IMR-90 (cell line): ENCODE measurements around the gene BLOC1S4. TPM values are rescaled to one million over a fixed set of nuclear protein-coding genes. Genes with fewer than 3 reads are reported as not detected.
A peak's percentile ranks its signal among the peaks of the same experiment; 100 is the strongest.
"Not testable (repeated sequence)": the region's sequence is repeated elsewhere in the genome, so short reads cannot be mapped to it uniquely, and the experiment has no call there.

Experiments
- ATAC-seq: fragments of 200-7000 bp; cut with Tn5 transposase; 2 replicates; pipeline ENCODE4 v1.9.1; 2020; ENCODE audit warnings: low read depth, mild to moderate bottlenecking, moderate library complexity
- BruUV-seq: library from RNA; stranded (reverse); fragments of 400-500 nt; replicated peaks from 2 replicates; lab custom pipeline; 2021; lab: Mats Ljungman, UMichigan
- CTCF ChIA-PET: fragments of 300-600 bp; formaldehyde crosslinking; extraction: SDS; loops from one replicate; lab custom pipeline; 2021; ENCODE audit warnings: antibody characterized with exemption; lab: Yijun Ruan, JAX
- POLR2A ChIA-PET: fragments of 300-600 bp; sonication (Branson Sonifier 250); formaldehyde crosslinking; loops from one replicate; lab custom pipeline; 2022; ENCODE audit warnings: antibody characterized with exemption; ENCODE audit not compliant: unreplicated experiment; lab: Charles Lee
- DNase-seq: peaks from one replicate; pipeline ENCODE4 v3.0.0; 2013
- H2AFZ ChIP-seq: replicated peaks from 2 replicates; pipeline ENCODE3; 2013; ENCODE audit warnings: low read length, mild to moderate bottlenecking; ENCODE audit not compliant: poor library complexity
- H2AK5ac ChIP-seq: 2 replicates; pipeline ENCODE4 v1.6.1; 2013; ENCODE audit warnings: low read depth, low read length, inconsistent platforms
- H2AK9ac ChIP-seq: replicated peaks from 2 replicates; pipeline ENCODE3; 2013; ENCODE audit warnings: mild to moderate bottlenecking, low read depth, low read length, moderate library complexity; ENCODE audit not compliant: poor library complexity
- H2BK120ac ChIP-seq: 2 replicates; pipeline ENCODE4 v1.6.1; 2013; ENCODE audit warnings: low read depth, low read length, inconsistent platforms
- H2BK15ac ChIP-seq: 3 replicates; pipeline ENCODE4 v1.6.1; 2013; ENCODE audit warnings: low read depth, low read length, inconsistent platforms
- H2BK20ac ChIP-seq: 2 replicates; pipeline ENCODE4 v1.6.1; 2013; ENCODE audit warnings: low read depth, mild to moderate bottlenecking, inconsistent platforms, low read length, moderate library complexity
- H2BK5ac ChIP-seq: 2 replicates; pipeline ENCODE4 v1.6.1; 2013; ENCODE audit warnings: mild to moderate bottlenecking, low read depth, low read length, inconsistent platforms; ENCODE audit not compliant: poor library complexity, severe bottlenecking
- H3K14ac ChIP-seq: replicated peaks from 2 replicates; pipeline ENCODE4 v1.6.1; 2013; ENCODE audit warnings: low read depth, low read length, inconsistent platforms
- H3K18ac ChIP-seq: 2 replicates; pipeline ENCODE4 v1.6.1; 2013; ENCODE audit warnings: low read depth, low read length, control low read depth
- H3K23ac ChIP-seq: 2 replicates; pipeline ENCODE4 v1.6.1; 2013; ENCODE audit warnings: low read depth, low read length, inconsistent platforms
- H3K27ac ChIP-seq: 2 replicates; pipeline ENCODE4 v1.5.1; 2013; ENCODE audit warnings: mild to moderate bottlenecking, control low read depth, low read length; ENCODE audit not compliant: insufficient read depth
- H3K27me3 ChIP-seq: 2 replicates; pipeline ENCODE4 v1.6.1; 2013; ENCODE audit warnings: low read length; ENCODE audit not compliant: control insufficient read depth, insufficient read depth
- H3K36me3 ChIP-seq: 2 replicates; pipeline ENCODE4 v1.6.1; 2013; ENCODE audit warnings: low read length, mixed read lengths; ENCODE audit not compliant: control insufficient read depth, insufficient read depth
- H3K4ac ChIP-seq: 2 replicates; pipeline ENCODE4 v1.6.1; 2013; ENCODE audit warnings: low read depth, low read length, inconsistent platforms
- H3K4me1 ChIP-seq: 2 replicates; pipeline ENCODE4 v1.6.1; 2013; ENCODE audit warnings: low read length, mixed read lengths; ENCODE audit not compliant: control insufficient read depth, insufficient read depth
- H3K4me2 ChIP-seq: 2 replicates; pipeline ENCODE4 v1.6.1; 2013; ENCODE audit warnings: low read depth, mild to moderate bottlenecking, control low read depth, low read length, moderate library complexity
- H3K4me3 ChIP-seq: 2 replicates; pipeline ENCODE4 v1.5.1; 2013; ENCODE audit warnings: low read depth, mild to moderate bottlenecking, control low read depth, low read length, moderate library complexity; ENCODE audit not compliant: insufficient read depth
- H3K56ac ChIP-seq: 2 replicates; pipeline ENCODE4 v1.6.1; 2013; ENCODE audit warnings: low read length, inconsistent platforms; ENCODE audit not compliant: insufficient read depth; ENCODE audit errors: extremely low read depth
- H3K79me1 ChIP-seq, 2 experiments: 2 replicates each; pipeline ENCODE4 v1.6.1; 2013; ENCODE audit warnings: low read length in 2 of 2, inconsistent platforms in 1 of 2, low read depth in 1 of 2
- H3K9ac ChIP-seq: 2 replicates; pipeline ENCODE4 v1.6.1; 2013; ENCODE audit warnings: low read depth, low read length, control low read depth
- H3K9me1 ChIP-seq: 2 replicates; pipeline ENCODE4 v1.6.1; 2013; ENCODE audit warnings: low read length, inconsistent platforms; ENCODE audit not compliant: insufficient read depth
- H3K9me3 ChIP-seq: 2 replicates; pipeline ENCODE4 v1.6.1; 2013; ENCODE audit warnings: low read length; ENCODE audit not compliant: control insufficient read depth, insufficient read depth
- H4K20me1 ChIP-seq: 2 replicates; pipeline ENCODE4 v1.6.1; 2013; ENCODE audit warnings: low read length, inconsistent platforms; ENCODE audit not compliant: insufficient read depth
- H4K5ac ChIP-seq: 2 replicates; pipeline ENCODE4 v1.6.1; 2013; ENCODE audit warnings: mild to moderate bottlenecking, low read depth, low read length, control low read depth
- H4K8ac ChIP-seq, 2 experiments: 2 replicates each; pipeline ENCODE4 v1.6.1; 2013; ENCODE audit warnings: low read depth in 2 of 2, low read length in 2 of 2, control low read depth in 1 of 2, inconsistent platforms in 1 of 2
- H4K91ac ChIP-seq: 2 replicates; pipeline ENCODE4 v1.6.1; 2013; ENCODE audit warnings: low read depth, low read length, inconsistent platforms; ENCODE audit not compliant: insufficient read depth
- WGBS, 2 experiments: methylation state at CpG; one replicate each; pipeline versions ENCODE4 v1.1.5 to v1.1.7; 2013; ENCODE audit warnings: missing lambda C conversion rate in 2 of 2; ENCODE audit not compliant: insufficient read length in 1 of 2; ENCODE audit errors: extremely low coverage in 2 of 2; 5-methylcytosine and 5-hydroxymethylcytosine counted together
- dilution Hi-C: fragments of 300-500 bp; cut with HindIII; formaldehyde crosslinking; loops from one replicate; pipeline ENCODE4 v1.14.3; 2018; ENCODE audit warnings: low sequenced_read_pairs; ENCODE audit not compliant: unreplicated experiment
- in situ Hi-C: fragments of 300-500 bp; cut with MboI; formaldehyde crosslinking; loops from 3 replicates; pipeline ENCODE4 v1.14.3; 2019; ENCODE audit warnings: low sequenced_read_pairs, inconsistent platforms, mixed read lengths
- intact Hi-C: fragments of 100-400 bp; cut with micrococcal nuclease; formaldehyde crosslinking; loops from 2 replicates; pipeline ENCODE4 v1.10.0; 2022
- polyA plus RNA-seq, 3 experiments: library from polyadenylated mRNA; depleted of rRNA; stranded (reverse); fragments of >200 nt; gene quantifications; 2 replicates each; pipeline ENCODE4 v1.2.3, GENCODE V29; 2012; ENCODE audit warnings: low replicate concordance in 1 of 3
- total RNA-seq: library from RNA; depleted of rRNA; stranded (reverse); fragments of >200 nt; gene quantifications from 2 replicates; pipeline ENCODE4 v1.2.3, GENCODE V29; 2012

Gene BLOC1S4
- total and polyA plus RNA-seq, 2 of the 4 experiments (the other 2 are of a cell fraction) = 8.8 to 22.1 TPM

- H3K4me2 ChIP-seq, CTCF ChIA-PET, H3K27ac ChIP-seq, H3K56ac ChIP-seq, H4K91ac ChIP-seq, H2BK15ac ChIP-seq, H3K4me3 ChIP-seq, H2AK5ac ChIP-seq, ATAC-seq, H4K5ac ChIP-seq, H2BK5ac ChIP-seq, H2AK9ac ChIP-seq, H3K14ac ChIP-seq, H3K4ac ChIP-seq, H2BK20ac ChIP-seq, dilution Hi-C loops, in situ Hi-C loops, BruUV-seq, H3K27me3 ChIP-seq, H3K9me3 ChIP-seq, H3K18ac ChIP-seq, H3K9ac ChIP-seq, H3K23ac ChIP-seq, intact Hi-C loops, DNase-seq, H2BK120ac ChIP-seq, H3K36me3 ChIP-seq, H4K8ac ChIP-seq, H2AFZ ChIP-seq: not testable (repeated sequence)
- H4K20me1 ChIP-seq = peaks cover 22% of the 10 kb centered on the region
- H3K4me1 ChIP-seq = peaks cover 22% of the 10 kb centered on the region
- 90% methylated on average over 2 of the region's 34 CpGs; no CpG with 5 or more reads in 1 of the 2 experiments for whole genome bisulfite sequencing, 2 experiments
- peaks cover 26% of the 10 kb centered on the region for H3K9me1 ChIP-seq
- peaks cover 23 to 33% of the 10 kb centered on the region in 2 experiments; a peak in 3 of 4 replicates for H3K79me1 ChIP-seq
- POLR2A ChIA-PET = interaction anchor here (0.6 to 1.2 kb wide), 2 partner anchors 44 to 1239 kb away, joined by 4 to 5 read pairs; no protein-coding TSS in a partner anchor
Measured at GRCh38 chr4:6672541-6673190, 43.3 kb upstream of the BLOC1S4 start.

DNA sequence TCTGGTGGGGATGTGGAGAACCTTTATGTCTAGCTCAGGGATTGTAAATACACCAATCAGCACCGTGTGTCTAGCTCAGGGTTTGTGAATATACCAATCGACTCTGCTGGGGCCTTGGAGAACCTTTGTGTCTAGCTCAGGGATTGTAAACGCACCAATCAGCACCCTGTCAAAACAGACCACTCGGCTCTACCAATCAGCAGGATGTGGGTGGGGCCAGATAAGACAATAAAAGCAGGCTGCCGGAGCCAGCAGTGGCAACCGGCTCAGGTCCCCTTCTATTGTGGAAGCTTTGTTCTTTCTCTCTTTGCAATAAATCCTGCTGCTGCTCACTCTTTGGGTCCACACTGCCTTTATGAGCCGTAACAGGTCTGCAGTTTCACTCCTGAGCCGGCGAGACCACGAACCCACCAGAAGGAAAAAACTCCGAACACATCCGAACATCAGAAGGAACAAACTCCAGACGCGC, 42.7 kb upstream of the BLOC1S4 start:
- H3K79me1 ChIP-seq = peaks cover 23 to 33% of the 10 kb centered on the region in 2 experiments; a peak in 3 of 4 replicates
- H3K56ac ChIP-seq, H2BK5ac ChIP-seq, intact Hi-C loops, DNase-seq, H4K91ac ChIP-seq, H3K23ac ChIP-seq, ATAC-seq, H3K36me3 ChIP-seq, H3K27me3 ChIP-seq, H3K14ac ChIP-seq, H2BK120ac ChIP-seq, H2BK20ac ChIP-seq, in situ Hi-C loops, dilution Hi-C loops, BruUV-seq, H3K18ac ChIP-seq, CTCF ChIA-PET, H3K9me3 ChIP-seq, H2AK5ac ChIP-seq: not testable (repeated sequence)
- peak overlapping the region; percentile 95 for H2AFZ ChIP-seq
- H3K27ac ChIP-seq = peak overlapping the region; percentile 20; the same call in 1 of the 2 replicates
- H3K9ac ChIP-seq = peak overlapping the region; percentile 75
- peak overlapping the region; percentile 97 for H4K5ac ChIP-seq
- H3K4me2 ChIP-seq = peak overlapping the region; percentile 76
- POLR2A ChIA-PET = interaction anchor here (0.6 to 1.2 kb wide), 2 partner anchors 44 to 1239 kb away, joined by 4 to 5 read pairs; no protein-coding TSS in a partner anchor
- peak overlapping the region; percentile 52 for H2AK9ac ChIP-seq
- peak overlapping the region; percentile 95 to 99 for H4K8ac ChIP-seq
- 0 out of 3 replicates have a peak overlapping the region, but pooled peaks have one; percentile 88 for H2BK15ac ChIP-seq
- H3K4ac ChIP-seq = peak overlapping the region; percentile 77; the same call in 1 of the 2 replicates
- H4K20me1 ChIP-seq = peaks cover 22% of the 10 kb centered on the region
- H3K4me1 ChIP-seq = peaks cover 21% of the 10 kb centered on the region
- H3K9me1 ChIP-seq = peaks cover 24% of the 10 kb centered on the region
- WGBS, 2 experiments = 53% methylated on average over 3 of the region's 14 CpGs; no CpG with 5 or more reads in 1 of the 2 experiments
- peak overlapping the region; percentile 61 for H3K4me3 ChIP-seq
